Breast epithelium (tissue), 4 donors: ENCODE data around the gene RCOR1. TPM values are rescaled to one million over a fixed set of nuclear protein-coding genes. Genes with fewer than 3 reads are reported as not detected.

ENCODE experiments used
- DNase-seq, 2 donors: peaks; one replicate each; pipeline ENCODE4 v3.0.0-alpha.2; 2019; ENCODE audit warnings: low spot score in 2 of 2
- H3K27ac ChIP-seq, 2 donors: fragments of 200-600 bp; sonication (generic) in 1 of 2; one replicate each; pipeline ENCODE4 v1.5.1; 2016 to 2019; ENCODE audit warnings: mild to moderate bottlenecking in 1 of 2
- H3K27me3 ChIP-seq, 2 donors: fragments of 200-600 bp; sonication (generic) in 1 of 2; one replicate each; pipeline versions ENCODE4 v1.5.1 to v1.6.0; 2017 to 2019; ENCODE audit warnings: control low read depth in 1 of 2, mild to moderate bottlenecking in 1 of 2
- H3K36me3 ChIP-seq: fragments of 200-600 bp; one replicate; pipeline ENCODE4 v1.5.1; 2019
- H3K4me1 ChIP-seq, 2 donors: fragments of 200-600 bp; sonication (generic); one replicate each; pipeline ENCODE4 v1.5.1; 2016 to 2019; ENCODE audit warnings: control low read depth in 1 of 2
- H3K4me3 ChIP-seq, 3 donors: fragments of 200-600 bp; sonication (generic); 1 replicate in 2 of 3; 2 replicates in 1 of 3; pipeline ENCODE4 v1.5.1; 2016 to 2019; ENCODE audit warnings: mild to moderate bottlenecking in 3 of 3, moderate library complexity in 2 of 3
- H3K9me3 ChIP-seq, 2 donors: fragments of 200-600 bp; sonication (generic) in 1 of 2; one replicate each; pipeline ENCODE4 v1.5.1; 2016 to 2019; ENCODE audit warnings: control low read depth in 1 of 2
- POLR2A ChIP-seq: fragments of 450-650 bp; IDR thresholded peaks from one replicate; pipeline ENCODE4 v1.6.1; 2016; ENCODE audit warnings: antibody characterized with exemption, mild to moderate bottlenecking, moderate library complexity
- POLR2AphosphoS5 ChIP-seq, 3 donors: sonication (generic); formaldehyde crosslinking; IDR thresholded peaks; one replicate each; pipeline ENCODE4 v1.6.1; 2017; ENCODE audit warnings: antibody characterized with exemption in 3 of 3
- intact Hi-C: fragments of 100-400 bp; cut with DNase I; formaldehyde crosslinking; loops from one replicate; pipeline ENCODE4 v1.15.1; 2023; ENCODE audit warnings: low total_unique reads
- total RNA-seq, 3 donors: library from RNA; depleted of rRNA; stranded (reverse); fragments of >200 nt; gene quantifications; one replicate each; pipeline ENCODE4 v1.1.0, GENCODE V29; 2016
- TF ChIP-seq, protein P1 (sequence below), 3 donors: fragments of 450-650 bp; IDR thresholded peaks; one replicate each; pipeline ENCODE4 v1.5.1; 2016 to 2017; ENCODE audit warnings: antibody characterized with exemption in 3 of 3, mild to moderate bottlenecking in 3 of 3, moderate library complexity in 3 of 3

RCOR1 gene
- total RNA-seq, 3 donors from 2014 or later = 15.7 to 21.8 (median 20.3) TPM

GRCh38 chr14:102557434-102558226 is 34.8 kb upstream of the RCOR1 start:
- intact Hi-C loops = no loop called here

DNA sequence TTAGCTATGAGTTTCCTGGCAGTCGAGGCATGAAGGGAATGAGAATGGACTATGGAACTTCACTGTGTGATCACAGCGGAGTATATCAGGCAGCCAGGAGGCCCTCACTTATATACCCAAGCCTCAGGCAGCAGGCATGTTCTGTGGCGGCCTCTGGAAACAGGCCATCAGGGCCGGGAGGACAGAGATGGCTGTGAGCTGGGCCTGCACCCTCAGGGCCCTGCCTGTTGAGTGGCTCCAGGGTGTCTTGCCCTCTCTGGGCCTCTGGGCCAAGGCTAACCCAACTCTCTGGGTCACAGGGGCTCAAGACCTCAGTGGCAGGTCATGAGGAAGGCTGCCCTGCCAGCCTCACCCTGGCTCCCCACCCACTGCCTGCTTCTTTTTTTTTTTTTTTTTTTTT is 33.9 kb upstream of the RCOR1 start:
- Histone ChIP-seq H3K27me3 (no peaks in the 10 kb centered on the region), H3K9me3 (no peaks in the 10 kb centered on the region)
- intact Hi-C loops = no loop called here

More at GRCh38 chr14:102557434-102558226, 34.8 kb upstream of the RCOR1 start:
- no peak overlapping the region for H3K27ac ChIP-seq
- no peaks in the 10 kb centered on the region for H3K36me3 ChIP-seq
- no peak for DNase-seq
- TF ChIP-seq POLR2AphosphoS5 (IDR thresholded peaks at IDR 0.05) (no peak), POLR2A (no peak)
- TF ChIP-seq, protein P1, sequence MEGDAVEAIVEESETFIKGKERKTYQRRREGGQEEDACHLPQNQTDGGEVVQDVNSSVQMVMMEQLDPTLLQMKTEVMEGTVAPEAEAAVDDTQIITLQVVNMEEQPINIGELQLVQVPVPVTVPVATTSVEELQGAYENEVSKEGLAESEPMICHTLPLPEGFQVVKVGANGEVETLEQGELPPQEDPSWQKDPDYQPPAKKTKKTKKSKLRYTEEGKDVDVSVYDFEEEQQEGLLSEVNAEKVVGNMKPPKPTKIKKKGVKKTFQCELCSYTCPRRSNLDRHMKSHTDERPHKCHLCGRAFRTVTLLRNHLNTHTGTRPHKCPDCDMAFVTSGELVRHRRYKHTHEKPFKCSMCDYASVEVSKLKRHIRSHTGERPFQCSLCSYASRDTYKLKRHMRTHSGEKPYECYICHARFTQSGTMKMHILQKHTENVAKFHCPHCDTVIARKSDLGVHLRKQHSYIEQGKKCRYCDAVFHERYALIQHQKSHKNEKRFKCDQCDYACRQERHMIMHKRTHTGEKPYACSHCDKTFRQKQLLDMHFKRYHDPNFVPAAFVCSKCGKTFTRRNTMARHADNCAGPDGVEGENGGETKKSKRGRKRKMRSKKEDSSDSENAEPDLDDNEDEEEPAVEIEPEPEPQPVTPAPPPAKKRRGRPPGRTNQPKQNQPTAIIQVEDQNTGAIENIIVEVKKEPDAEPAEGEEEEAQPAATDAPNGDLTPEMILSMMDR (IDR thresholded peaks at IDR 0.05) = no peak
- no peaks in the 10 kb centered on the region for H3K27me3 ChIP-seq
- no peak overlapping the region for H3K4me3 ChIP-seq
- H3K9me3 ChIP-seq = no peaks in the 10 kb centered on the region
- no peaks in the 10 kb centered on the region for H3K4me1 ChIP-seq

GRCh38 chr14:102560458-102561261 is 31.8 kb upstream of the RCOR1 start:
- intact Hi-C loops = no loop called here
- no peaks in the 10 kb centered on the region for H3K9me3 ChIP-seq
- H3K27ac ChIP-seq = no peak overlapping the region
- no peaks in the 10 kb centered on the region for H3K36me3 ChIP-seq
- DNase-seq = no peak
- no peak for TF ChIP-seq POLR2AphosphoS5 (IDR thresholded peaks at IDR 0.05)
- TF ChIP-seq, protein P1 (IDR thresholded peaks at IDR 0.05) = no peak
- TF ChIP-seq POLR2A = no peak
- no peaks in the 10 kb centered on the region for H3K4me1 ChIP-seq
- no peaks in the 10 kb centered on the region for H3K27me3 ChIP-seq
- no peak overlapping the region for H3K4me3 ChIP-seq

More for the DNA sequence above, 33.9 kb upstream of the RCOR1 start:
- H3K4me3 ChIP-seq = no peak overlapping the region
- no peaks in the 10 kb centered on the region for H3K4me1 ChIP-seq
- H3K27ac ChIP-seq = no peak overlapping the region
- no peak for TF ChIP-seq POLR2A
- TF ChIP-seq POLR2AphosphoS5 (IDR thresholded peaks at IDR 0.05) = no peak
- TF ChIP-seq, protein P1 (IDR thresholded peaks at IDR 0.05) = no peak
- no peaks in the 10 kb centered on the region for H3K36me3 ChIP-seq
- no peak for DNase-seq

DNA sequence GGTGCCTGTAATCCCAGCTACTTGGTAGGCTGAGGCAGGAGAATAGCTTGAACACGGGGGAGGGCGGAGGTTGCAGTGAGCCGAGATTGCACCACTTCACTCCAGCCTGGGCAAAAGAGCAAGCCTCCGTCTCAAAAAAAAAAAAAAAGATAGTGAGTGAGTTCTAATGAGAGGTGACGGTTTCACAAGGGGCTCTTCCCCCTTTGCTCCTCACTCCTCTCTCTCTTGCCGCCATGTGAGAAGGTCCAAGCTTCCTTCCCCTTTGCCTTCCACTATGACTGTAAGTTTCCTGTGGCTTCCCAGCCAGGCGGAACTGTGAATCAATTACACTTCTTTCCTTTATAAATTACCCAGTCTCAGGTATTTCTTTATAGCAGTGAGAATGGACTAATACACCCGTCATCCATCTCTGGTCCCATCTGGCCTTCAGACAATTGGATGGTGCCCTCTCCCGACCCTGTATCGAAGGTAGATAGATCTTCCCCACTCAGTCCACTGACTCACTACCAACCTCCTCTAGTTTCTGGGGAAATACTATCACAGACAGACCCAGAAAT is 27.0 kb upstream of the RCOR1 start:
- TF ChIP-seq, protein P1 (IDR thresholded peaks at IDR 0.05) = no peak
- TF ChIP-seq POLR2AphosphoS5 (IDR thresholded peaks at IDR 0.05) (no peak), POLR2A (no peak)
- DNase-seq = no peak
- intact Hi-C loops = no loop called here
- H3K4me1 ChIP-seq = no peaks in the 10 kb centered on the region
- H3K4me3 ChIP-seq = no peak overlapping the region
- no peaks in the 10 kb centered on the region for H3K27me3 ChIP-seq
- H3K9me3 ChIP-seq = no peaks in the 10 kb centered on the region
- H3K36me3 ChIP-seq = no peaks in the 10 kb centered on the region
- H3K27ac ChIP-seq = no peak overlapping the region

GRCh38 chr14:102565959-102566358 is 26.5 kb upstream of the RCOR1 start:
- intact Hi-C loops = no loop called here
- Histone ChIP-seq H3K4me1 (no peaks in the 10 kb centered on the region), H3K36me3 (no peaks in the 10 kb centered on the region), H3K4me3 (no peak overlapping the region), H3K27ac (no peak overlapping the region), H3K9me3 (no peaks in the 10 kb centered on the region), H3K27me3 (no peaks in the 10 kb centered on the region)
- TF ChIP-seq, protein P1 (IDR thresholded peaks at IDR 0.05) = no peak
- no peak for TF ChIP-seq POLR2A
- no peak for TF ChIP-seq POLR2AphosphoS5 (IDR thresholded peaks at IDR 0.05)
- no peak for DNase-seq
